ENCODE results near the gene NIPBL.
"Not testable (repeated sequence)": the region's sequence is repeated elsewhere in the genome, so short reads cannot be mapped to it uniquely, and the experiment has no call there.

The NIPBL gene

DNA sequence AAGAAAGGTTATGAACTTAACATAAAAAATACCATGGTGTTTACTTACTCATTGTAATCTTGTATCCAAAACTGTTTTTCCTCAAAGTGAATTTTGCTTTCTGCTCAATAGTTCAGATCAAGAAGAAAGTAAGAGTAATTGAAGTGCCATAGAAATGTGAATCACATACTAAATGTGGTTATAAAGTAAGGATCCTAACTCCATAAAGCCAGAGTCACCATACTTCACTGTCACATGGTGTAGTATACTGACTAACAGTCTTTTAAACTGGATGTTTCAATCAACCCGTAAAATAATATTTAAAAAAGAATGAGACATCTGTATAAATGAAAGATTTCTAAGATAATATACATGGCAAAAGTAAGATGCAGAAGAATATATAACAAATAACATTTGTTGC is 72.1 kb downstream of the NIPBL start:
- DNase-seq (ENCODE audit: low read depth in 2 of 2), result no peak

DNA sequence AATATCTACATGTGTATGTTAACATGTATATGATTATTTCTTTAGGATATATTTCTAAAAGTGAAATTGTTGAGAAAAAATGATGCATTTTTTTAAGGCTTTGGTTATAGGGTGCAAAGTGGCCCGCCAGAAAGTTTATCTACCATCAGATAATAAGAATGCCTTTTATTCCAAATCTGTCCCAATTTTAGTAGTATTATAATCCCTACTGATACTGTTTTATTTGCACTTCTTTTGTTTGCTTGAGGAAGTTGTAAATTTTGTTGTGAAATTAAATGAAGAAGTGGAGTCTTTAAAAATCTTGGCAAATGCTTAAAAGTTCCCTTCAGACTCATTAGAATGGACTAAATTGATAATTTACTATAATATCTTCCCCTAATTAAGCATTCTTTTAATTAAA is 73.0 kb downstream of the NIPBL start:
- DNase-seq (ENCODE audit: low read depth in 2 of 2), result no peak

DNA sequence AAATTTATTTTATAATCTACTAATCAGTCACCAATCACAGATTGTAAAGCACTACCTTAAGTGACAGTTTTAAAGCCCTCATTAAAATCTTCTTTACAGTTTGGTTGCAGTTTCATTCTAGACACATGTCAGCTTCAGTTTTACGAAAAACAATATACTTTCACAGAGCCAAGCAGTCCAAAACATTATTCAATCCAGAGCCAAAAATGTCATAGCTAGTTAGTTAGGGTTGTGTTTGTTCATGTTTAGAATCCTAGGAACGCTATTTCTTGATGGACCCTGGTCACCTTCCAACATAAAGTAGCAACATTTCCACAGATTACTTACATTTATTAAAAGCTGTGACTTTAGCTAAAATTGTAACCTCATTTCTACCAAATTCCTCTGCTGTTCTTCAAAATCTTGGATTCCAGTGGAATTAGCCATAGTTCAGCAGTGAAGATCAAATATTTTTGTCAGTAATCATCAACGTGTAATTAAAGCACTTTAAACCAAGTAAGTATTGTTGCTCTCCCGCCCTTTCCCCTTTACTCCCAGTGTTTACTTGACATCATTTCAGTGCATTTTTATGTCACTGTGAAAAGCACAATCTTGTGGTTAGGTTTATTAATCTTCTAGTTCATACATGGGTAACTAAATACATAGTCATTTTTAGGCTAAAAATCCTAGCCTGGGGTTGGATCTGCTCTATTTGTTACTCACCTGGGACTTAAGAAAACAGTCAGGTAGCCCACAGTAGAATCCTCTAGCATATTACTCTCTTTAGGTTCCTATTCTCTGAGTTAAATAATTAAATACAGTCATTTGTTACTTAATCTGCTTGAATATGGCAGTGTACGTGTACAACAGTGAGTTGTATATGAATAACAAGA is 74.3 kb downstream of the NIPBL start:
- no peak for DNase-seq (ENCODE audit: low read depth in 2 of 2)

DNA sequence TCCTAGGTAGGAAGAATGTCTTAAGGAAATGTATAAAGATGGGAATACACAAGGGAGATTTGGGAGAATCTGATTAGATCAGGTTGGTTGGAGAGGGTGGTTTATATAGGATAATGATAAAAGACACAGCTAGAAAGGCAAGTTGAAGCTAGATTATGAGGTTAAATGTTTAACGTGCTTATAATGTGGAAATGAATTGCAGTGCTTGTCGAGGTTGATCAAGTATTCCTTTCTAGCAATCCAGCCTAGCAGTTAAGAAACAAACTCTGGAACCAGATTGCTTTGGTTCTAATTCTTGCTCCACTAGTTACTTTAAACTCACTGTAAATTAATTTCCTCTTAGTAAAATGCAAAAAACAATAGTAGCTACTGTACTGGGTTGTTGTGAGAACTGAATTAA is 76.5 kb downstream of the NIPBL start:
- no peak for DNase-seq (ENCODE audit: low read depth in 2 of 2)

DNA sequence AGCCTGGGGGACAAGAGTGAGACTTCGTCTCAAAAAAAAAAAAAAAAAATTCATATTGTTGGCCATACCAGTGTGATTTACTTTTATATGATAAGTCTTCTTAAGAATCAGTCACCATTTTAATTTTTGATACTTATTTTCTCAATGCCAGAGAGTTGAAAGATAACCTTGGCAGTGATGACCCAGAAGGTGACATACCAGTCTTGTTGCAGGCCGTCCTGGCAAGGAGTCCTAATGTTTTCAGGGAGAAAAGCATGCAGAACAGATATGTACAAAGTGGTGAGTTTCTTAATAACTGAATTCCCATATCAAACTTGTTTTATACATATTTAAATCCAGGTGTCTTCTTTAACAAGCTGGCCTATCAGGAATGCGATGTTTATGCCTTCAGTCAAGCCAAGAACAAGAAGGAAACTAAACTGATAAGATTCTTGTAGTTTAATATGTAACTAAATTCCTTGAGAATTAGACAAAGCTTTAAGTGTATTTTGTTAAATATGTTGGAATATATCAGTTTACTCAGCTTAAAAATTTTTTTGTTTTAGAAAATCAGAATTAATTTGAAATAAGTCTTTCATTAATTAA is 81.5 kb downstream of the NIPBL start:
- DNase-seq (ENCODE audit: low read depth in 2 of 2), result no peak

DNA sequence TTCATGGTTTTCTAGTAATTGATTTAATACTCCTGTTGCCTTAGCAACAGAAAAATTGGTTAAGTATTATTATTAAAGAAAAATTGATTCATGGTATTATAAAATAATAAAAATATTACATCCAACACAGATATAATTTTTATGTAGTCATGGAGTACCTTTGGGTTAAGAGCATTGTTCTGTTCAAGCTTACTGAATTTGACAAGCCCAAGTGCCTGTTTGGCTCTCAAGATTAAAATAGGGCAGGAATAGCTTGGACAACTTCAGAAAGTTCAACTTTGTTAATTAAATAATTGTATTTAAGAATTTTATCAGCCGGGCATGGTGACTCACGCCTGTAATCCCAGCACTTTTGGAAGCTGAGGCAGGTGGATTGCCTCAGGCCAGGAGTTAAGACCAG is 82.0 kb downstream of the NIPBL start:
- no peak for DNase-seq (ENCODE audit: low read depth in 2 of 2)

DNA sequence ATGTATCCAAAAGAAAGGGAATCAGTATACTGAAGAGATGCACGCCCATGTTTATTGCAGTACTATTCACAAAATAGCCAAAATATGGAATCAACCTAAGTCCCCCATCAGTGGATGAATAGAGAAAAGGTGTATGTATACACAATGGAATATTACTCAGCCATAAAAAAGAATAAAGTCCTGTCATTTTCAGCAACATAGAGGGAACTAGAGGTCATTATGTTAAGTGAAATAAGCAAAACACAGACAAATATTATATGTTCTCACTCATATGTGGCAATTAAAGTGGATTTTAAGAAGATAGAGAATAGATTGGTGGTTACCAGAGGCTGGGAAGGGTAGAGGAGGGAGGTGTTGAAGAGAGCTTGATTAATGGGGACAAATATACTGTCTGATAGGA is 88.6 kb downstream of the NIPBL start:
- no peak for DNase-seq (ENCODE audit: low read depth in 2 of 2)

DNA sequence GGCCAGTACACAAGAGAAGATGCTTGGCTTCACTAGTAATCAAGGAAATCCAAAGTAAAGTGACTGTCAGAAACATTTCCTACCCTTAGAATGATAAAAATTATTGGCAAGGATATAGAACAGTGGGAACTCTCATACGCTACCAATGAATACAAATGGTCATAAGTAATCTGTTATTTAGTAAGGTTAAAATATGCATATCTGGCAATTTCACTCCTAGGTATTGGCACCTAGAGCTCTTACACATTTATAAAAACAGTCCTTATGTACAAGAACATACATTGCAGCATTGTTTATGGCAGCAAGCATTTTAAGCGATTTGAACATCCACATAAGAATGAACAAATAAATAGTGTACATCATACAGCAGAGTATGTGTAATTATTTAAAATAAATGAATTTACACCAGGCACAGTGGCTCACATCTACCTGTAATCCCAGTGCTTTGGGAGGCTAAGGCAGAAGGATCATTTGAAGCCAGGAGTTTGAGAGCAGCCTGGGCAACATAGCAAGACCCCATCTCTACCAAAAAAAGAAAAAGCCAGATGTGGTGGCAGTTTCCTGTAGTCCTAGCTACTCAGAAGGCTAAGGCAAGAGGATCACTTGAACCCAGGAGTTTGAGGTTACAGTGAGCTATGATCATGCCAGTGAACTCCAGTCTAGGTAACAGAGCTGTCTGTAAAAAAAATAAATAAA is 93.3 kb downstream of the NIPBL start:
- DNase-seq (ENCODE audit: low read depth in 2 of 2), result no peak

DNA sequence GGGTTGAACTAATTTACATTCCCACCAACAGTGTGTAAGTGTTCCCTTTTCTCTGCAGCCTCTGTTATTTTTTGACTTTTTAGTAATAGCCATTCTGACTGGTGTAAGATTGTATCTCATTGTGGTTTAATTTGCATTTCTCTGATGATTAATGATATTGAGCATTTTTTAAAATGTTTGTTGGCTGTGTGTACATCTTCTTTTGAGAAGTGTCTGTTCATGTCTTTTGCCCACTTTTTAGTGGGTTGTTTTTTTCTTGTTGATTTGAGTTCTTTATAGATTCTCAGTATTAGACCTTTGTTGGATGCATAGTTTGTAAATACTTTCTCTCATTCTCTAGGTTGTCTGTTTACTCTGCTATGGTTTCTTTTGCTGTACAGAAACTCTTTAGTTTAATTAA is 101.6 kb downstream of the NIPBL start:
- DNase-seq (ENCODE audit: low read depth in 2 of 2), result no peak

DNA sequence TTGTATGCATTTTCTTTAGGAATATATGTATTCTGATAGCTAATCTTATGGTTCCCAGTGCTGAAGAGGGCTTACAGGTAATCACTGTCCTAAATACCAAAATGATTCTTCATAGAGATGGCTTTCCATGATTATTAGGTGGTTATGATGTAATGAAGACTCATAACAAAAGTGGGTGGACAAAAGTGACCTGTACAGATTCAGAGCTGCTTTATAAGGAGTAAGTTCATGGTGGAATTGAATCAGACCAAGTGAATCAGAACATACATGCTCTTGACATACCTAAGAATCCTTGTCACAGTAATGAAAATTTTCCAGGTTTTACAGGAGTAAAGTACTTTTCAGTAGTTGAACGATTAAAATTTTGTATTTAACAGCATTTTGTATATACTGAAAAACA is 105.6 kb downstream of the NIPBL start:
- DNase-seq (ENCODE audit: low read depth in 2 of 2), result no peak

DNA sequence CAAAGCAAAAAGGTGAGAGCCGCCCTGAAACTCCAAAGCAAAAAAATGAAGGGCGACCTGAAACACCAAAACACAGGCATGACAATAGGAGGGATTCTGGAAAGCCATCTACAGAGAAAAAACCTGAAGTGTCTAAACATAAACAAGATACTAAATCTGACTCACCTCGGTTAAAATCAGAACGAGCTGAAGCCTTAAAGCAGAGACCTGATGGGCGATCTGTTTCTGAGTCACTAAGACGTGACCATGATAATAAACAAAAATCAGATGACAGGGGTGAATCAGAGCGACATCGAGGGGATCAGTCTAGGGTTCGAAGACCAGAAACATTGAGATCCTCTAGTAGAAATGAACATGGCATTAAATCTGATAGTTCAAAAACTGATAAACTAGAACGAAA is 108.8 kb downstream of the NIPBL start:
- DNase-seq (ENCODE audit: low read depth in 2 of 2), result no peak

DNA sequence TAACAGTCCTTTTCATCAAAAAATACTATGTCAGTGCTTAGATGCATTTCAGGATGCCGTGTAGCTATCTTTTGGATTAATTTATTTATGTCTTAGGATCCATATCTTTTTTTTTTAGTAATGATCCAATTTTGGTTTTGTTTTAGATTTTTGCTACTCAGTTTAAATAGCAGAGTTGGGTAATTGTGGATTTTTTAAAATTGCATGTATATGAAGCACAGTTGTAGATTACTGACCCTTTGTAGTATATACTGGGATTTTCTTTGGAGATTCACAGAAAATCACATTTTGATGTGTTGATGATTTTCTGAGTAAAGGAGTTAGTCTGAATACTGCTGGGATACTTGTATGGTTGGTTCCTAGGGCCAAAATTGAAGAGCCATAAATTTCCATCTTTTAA is 111.8 kb downstream of the NIPBL start:
- no peak for DNase-seq (ENCODE audit: low read depth in 2 of 2)

DNA sequence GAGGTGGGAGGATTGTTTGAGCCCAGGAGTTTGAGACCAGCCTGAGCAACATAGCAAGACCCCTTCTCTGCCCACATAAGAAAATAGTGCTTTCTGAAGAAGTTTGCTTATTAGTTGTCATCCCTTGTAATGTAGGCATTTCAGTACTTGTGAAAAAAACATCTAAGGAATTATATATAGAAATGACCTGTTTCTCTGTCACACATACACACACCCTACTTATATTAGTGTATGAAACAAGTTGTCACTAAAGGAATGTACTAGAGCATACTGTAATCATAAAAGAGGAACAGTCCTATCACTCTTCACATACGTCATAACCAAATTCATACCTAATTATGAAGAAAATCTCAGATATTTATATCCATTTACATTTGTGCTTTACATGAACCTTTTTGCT is 122.0 kb downstream of the NIPBL start:
- DNase-seq (ENCODE audit: low read depth in 2 of 2), result no peak

DNA sequence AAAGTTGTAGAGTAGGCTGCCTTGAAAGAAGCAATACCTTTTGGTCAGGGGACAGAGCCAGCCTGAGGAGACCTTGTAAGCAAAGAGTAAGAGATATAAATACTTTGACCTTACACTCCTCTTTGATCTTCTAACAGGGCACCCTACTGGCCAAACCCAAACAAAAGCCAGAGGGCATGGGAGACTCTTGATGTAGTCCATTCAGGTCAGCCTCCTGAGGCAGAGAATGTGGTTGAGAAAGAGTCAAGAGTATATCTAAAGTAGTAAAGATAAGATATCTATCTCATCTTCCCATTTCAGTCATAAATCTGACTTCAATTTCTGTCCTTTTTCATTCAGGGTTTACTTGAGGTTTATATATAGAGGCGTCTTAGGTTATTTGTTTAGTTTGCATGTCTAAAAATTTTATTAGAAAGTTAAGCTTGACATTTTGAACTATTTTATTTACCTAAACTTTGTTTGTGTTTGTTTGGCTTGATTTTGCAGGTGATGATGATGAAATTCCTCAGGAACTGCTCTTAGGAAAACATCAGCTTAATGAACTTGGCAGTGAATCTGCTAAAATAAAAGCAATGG is 125.7 kb downstream of the NIPBL start:
- DNase-seq (ENCODE audit: low read depth in 2 of 2), result no peak

DNA sequence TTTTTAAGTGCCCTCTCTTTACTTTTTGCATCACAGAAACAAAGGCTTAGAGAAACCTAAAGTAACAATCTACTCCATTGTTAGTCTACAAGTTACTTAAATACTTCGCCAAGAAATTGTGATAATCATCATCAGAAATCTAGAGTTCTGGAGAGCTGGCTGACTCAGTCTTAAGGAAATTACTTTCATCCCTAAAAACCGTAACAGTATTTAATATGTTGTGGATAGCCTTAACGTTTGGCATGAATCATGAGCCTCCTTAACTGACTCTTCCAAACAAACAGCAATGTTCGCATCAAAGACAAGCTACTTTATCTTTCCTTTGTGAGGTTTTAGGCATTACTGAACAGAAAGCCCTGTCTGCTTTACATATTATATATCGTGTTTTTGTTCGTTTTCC is 128.7 kb downstream of the NIPBL start:
- no peak for DNase-seq (ENCODE audit: low read depth in 2 of 2)

DNA sequence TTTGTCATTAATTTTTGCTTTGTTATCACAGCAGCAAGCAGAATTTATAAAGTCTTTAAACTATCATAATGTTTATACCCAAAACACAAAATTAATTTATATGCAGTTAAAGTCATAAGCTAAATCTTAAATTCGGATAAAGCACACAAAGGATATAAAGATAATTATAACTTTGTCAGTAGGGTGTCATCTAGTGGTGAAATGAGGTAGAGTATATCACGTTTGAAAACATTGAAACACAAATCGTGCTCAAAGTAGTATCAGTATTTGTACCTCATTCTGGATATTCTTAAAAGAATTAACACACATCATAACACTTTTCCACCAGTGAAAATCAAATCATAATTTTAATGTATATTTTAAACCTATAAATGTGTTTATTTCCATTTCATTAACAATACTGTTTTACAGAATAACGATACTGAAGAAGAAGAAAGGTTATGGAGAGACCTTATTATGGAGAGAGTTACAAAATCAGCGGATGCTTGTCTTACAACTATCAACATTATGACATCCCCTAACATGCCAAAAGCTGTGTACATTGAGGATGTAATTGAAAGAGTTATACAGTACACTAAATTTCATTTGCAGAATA is 129.5 kb downstream of the NIPBL start:
- DNase-seq (ENCODE audit: low read depth in 2 of 2), result no peak

DNA sequence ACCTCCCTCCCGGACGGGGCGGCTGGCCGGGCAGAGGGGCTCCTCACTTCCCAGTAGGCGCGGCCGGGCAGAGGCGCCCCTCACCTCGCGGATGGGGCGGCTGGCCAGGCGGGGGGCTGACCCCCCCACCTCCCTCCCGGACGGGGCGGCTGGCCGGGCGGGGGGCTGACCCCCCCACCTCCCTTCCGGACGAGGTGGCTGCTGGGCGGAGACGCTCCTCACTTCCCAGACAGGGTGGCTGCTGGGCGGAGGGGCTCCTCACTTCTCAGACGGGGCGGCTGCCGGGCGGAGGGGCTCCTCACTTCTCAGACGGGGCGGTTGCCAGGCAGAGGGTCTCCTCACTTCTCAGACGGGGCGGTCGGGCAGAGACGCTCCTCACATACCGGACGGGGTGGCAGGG is 136.6 kb downstream of the NIPBL start:
- DNase-seq (ENCODE audit: low read depth in 2 of 2), result not testable (repeated sequence)

DNA sequence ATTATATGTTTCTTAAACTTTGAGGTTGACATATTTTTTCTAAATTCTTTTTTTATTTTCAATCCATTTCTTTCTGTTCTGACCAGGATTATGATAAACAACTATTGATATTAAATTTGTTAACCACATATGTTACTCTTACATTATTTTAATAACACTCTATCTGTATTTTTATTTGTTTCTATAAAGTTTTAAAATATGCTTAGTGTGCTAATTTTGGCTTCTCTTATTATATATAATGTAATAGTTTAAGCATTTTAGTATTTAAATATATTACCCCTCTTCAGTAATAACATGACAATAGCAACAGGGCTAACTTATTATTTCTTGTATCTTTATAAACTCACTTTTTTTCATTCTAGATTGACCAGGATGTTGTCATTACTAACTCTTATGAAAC is 137.8 kb downstream of the NIPBL start:
- DNase-seq (ENCODE audit: low read depth in 2 of 2), result no peak

DNA sequence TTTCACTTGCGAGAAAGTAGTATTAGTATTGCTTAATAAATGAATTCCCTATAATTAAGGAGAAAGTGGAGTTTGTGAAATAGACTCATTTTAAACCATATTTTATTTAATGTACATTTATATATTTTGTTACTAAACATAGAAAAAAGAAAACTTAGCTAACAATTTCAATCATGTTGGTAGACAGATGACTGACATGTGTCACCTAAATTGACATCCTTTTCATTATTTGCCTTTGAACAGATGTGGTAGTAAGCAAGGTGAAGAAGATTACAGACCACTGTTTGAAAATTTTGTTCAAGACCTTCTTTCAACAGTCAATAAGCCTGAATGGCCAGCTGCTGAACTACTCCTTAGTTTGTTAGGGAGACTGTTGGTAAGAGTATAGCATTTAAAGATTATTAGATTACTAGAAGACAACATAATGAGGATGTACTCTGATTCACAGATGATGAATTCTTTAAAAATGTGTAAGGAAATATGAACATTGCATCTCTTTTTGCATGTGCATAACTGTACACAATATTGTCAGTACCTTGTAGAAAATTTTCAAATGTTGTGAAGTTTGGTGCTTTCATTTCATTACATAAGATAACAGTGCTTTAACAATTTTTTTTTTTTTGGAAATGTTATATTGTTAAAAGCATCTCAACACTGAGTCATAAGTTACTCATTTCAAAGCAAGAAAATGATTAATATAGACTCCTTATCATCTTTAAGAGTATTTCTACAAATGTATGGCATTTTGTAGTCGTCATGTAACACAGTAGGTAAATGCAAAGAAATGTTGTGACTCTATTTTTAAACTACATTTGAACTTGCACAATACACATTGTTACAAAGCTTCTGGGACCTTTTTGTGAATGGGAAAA is 139.5 kb downstream of the NIPBL start:
- no peak for DNase-seq (ENCODE audit: low read depth in 2 of 2)

DNA sequence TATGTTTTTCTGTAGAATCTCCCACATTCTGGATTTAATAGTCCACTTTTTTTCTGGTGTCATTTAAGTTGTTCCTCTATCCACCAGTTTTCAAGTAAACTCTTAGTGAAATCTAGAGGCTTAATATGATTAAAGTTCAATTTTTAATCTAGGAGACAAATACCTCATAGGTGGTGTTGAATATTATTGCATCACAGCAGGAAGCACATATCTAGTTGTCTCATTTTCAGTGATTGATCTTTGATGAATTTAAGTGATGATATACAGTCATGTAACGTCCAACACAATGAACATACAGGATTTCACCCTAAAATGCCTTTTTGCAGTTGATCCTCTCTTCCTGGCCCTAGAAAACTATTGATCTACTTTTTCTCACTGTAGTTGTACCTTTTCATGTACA is 152.3 kb downstream of the NIPBL start:
- DNase-seq (ENCODE audit: low read depth in 2 of 2), result no peak

DNA sequence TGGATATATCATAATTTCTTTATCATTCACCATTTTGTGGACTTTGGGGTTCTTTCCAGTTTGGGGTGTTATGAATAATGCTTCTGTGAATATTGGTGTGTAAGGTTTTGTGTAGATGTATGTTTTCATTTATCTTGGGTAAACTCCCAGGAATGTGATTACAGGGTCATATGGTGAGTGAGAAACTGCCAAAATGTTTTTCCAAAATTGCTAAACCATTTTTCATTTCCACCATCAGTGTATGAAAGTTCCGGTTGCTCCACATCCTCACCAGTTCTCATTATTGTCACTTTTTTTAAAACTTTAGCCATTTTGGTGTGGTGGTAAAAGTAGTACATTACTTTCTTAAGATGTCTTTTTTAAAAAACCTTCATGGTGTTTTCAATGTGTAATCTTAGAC is 152.9 kb downstream of the NIPBL start:
- no peak for DNase-seq (ENCODE audit: low read depth in 2 of 2)
